ENCODE measurements around the gene NELFB.

The NELFB gene

DNA sequence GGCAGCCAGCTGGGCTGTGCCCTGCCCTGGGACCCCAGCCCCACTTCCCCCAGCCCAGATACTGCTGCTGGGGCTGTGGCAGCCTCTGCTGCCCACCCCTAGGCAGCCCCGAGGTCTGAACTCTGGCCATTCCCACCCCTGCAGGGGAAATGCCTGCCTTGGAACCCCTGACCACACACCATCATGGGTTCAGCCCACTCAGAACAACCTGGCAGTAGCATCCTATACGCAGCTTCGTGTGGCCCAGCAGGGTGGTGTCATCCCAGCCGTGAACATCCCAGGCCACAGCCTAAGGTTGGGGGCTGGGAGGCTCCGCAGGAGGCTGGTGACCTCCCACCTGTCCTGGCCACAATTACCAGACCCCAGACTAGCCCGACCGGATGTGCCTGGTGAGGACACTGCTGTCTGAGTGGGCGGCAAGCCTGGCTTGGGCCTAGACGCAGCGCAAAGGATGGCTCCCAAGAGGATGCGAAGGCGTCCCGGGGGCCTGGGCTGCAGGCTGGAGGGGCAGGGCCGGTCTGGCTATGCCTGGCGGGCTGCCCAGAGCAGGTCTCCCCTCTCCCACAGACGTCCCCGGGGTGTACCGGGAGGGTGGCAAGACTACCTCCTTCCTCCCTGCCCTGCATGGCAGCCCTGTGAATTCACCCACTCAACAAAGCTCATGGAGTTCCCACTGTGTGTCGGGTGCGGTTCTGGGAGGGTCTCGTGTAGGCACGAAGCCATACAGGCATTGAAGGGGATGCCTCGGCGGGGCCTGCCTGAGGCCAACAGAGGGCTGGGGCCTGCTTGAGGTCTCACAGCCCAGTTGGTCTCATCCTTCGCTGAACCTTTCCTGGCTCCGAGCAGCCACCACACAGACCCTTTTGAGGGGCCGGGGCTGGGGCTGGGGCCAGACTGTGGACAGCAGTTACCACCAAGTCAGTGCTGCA, 25.9 kb upstream of the NELFB start:
- ATAC-seq = no peak
- TF ChIP-seq PPARA (CRISPR knock-in tag; IDR thresholded peaks at IDR 0.05; ENCODE audit: borderline replicate concordance) (no peak), ESRRG (CRISPR knock-in tag; IDR thresholded peaks at IDR 0.05) (no peak), TOX (CRISPR knock-in tag; IDR thresholded peaks at IDR 0.05; ENCODE audit: borderline replicate concordance) (no peak), GLIS3 (CRISPR knock-in tag; IDR thresholded peaks at IDR 0.05) (no peak), OSR1 (CRISPR knock-in tag; IDR thresholded peaks at IDR 0.05) (no peak), ZFP3 (CRISPR knock-in tag; IDR thresholded peaks at IDR 0.05) (no peak)
- TF ChIP-seq, protein P1, sequence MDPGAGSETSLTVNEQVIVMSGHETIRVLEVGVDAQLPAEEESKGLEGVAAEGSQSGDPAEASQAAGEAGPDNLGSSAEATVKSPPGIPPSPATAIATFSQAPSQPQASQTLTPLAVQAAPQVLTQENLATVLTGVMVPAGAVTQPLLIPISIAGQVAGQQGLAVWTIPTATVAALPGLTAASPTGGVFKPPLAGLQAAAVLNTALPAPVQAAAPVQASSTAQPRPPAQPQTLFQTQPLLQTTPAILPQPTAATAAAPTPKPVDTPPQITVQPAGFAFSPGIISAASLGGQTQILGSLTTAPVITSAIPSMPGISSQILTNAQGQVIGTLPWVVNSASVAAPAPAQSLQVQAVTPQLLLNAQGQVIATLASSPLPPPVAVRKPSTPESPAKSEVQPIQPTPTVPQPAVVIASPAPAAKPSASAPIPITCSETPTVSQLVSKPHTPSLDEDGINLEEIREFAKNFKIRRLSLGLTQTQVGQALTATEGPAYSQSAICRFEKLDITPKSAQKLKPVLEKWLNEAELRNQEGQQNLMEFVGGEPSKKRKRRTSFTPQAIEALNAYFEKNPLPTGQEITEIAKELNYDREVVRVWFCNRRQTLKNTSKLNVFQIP (CRISPR knock-in tag; IDR thresholded peaks at IDR 0.05; ENCODE audit: borderline replicate concordance, low read depth) = no peak

DNA sequence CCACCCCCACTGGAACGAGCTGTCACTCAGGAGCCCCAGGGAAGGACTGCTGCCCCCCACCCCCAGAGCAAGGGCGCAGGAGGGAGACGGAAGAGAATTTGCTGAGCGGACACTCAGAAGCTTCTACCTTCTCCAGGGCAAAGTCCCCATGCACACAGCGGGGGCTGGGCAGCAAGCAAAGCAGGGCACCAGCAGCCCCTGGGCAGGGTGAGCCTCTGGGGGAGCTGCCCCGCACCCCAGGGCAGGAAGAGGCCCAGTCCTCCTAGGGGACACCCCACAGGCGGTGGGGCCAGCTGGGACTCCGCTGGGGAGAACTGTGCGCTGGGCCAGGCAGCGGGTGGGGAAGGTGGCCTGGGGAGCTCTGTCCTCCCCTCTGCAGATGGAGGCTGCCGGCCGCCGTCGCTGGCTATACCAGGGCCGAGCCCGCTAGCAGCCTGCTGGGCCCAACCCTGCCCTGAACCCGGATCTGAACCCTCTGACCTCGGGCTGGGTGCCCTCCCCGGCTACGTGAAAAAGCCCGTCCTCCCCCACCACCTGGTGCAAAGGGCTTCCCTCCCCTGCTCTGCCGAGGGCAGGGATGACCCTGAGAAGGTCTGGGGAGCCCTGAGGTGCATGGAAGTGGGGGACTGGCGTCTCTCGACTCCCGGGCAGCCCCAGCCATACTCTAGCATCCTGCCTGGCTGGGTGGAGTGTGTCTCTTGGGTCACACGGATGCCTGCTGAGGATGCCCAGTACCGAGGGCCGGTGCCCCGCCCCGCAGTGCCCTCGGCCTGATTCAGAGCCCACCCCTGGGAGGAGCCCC, 25.0 kb upstream of the NELFB start:
- no peak for TF ChIP-seq TOX (CRISPR knock-in tag; IDR thresholded peaks at IDR 0.05; ENCODE audit: borderline replicate concordance)
- TF ChIP-seq ISL1 (CRISPR knock-in tag; IDR thresholded peaks at IDR 0.05) = no peak
- no peak for TF ChIP-seq ESRRG (CRISPR knock-in tag; IDR thresholded peaks at IDR 0.05)
- no peak for TF ChIP-seq TCF4 (CRISPR knock-in tag; IDR thresholded peaks at IDR 0.05; ENCODE audit: borderline replicate concordance)
- ATAC-seq = no peak

DNA sequence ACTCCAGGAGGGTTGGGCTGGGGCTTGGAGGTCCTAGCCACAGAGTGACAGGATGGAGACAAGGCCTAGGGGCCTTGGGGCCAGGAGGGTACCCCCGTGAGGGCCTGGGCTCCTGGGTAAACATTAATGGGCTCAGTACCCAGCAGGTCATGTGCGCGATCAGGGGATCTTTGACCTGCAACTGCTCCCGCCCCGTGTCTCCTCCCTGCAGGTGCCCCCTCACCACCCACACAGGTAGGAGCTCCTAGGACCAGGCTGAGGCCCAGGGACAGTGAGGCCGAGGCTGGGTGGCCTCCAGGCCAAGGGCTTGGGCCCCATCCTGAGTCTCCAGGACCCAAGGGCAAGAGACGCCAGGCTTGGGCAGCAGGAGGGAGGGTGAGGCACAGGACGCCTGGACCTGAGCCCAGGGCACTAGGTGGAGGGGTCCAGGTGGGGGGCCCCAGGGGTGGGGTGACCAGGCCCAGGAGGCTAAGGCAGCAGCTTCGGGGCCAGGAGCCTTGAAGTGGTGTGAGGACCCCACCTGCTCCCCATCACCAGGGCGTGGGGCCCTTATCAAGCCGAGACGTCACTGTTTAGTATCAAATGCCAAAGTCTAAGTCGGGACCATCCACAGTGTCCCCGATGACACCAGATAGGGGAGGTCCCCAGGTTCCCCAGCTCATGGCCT, 24.3 kb upstream of the NELFB start, which contains the start of gene SLC34A3:
Gene SLC34A3 (plus strand): TSS at position 197 of the 667 bp plus-strand sequence. CDS start 802 bp downstream, outside the sequence.
- ATAC-seq = no peak

More for the DNA sequence above, 24.3 kb upstream of the NELFB start, which contains the start of gene SLC34A3:
- TF ChIP-seq ZNF70 (CRISPR knock-in tag; IDR thresholded peaks at IDR 0.05) = no peak
- TF ChIP-seq, protein P1 (CRISPR knock-in tag; IDR thresholded peaks at IDR 0.05; ENCODE audit: borderline replicate concordance, low read depth) = no peak
- TF ChIP-seq, protein P2, sequence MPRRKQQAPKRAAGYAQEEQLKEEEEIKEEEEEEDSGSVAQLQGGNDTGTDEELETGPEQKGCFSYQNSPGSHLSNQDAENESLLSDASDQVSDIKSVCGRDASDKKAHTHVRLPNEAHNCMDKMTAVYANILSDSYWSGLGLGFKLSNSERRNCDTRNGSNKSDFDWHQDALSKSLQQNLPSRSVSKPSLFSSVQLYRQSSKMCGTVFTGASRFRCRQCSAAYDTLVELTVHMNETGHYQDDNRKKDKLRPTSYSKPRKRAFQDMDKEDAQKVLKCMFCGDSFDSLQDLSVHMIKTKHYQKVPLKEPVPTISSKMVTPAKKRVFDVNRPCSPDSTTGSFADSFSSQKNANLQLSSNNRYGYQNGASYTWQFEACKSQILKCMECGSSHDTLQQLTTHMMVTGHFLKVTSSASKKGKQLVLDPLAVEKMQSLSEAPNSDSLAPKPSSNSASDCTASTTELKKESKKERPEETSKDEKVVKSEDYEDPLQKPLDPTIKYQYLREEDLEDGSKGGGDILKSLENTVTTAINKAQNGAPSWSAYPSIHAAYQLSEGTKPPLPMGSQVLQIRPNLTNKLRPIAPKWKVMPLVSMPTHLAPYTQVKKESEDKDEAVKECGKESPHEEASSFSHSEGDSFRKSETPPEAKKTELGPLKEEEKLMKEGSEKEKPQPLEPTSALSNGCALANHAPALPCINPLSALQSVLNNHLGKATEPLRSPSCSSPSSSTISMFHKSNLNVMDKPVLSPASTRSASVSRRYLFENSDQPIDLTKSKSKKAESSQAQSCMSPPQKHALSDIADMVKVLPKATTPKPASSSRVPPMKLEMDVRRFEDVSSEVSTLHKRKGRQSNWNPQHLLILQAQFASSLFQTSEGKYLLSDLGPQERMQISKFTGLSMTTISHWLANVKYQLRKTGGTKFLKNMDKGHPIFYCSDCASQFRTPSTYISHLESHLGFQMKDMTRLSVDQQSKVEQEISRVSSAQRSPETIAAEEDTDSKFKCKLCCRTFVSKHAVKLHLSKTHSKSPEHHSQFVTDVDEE (CRISPR knock-in tag; IDR thresholded peaks at IDR 0.05) = no peak
- no peak for TF ChIP-seq TOX (CRISPR knock-in tag; IDR thresholded peaks at IDR 0.05; ENCODE audit: borderline replicate concordance)
- no peak for TF ChIP-seq ARNTL (CRISPR knock-in tag; IDR thresholded peaks at IDR 0.05; ENCODE audit: borderline replicate concordance, low read depth)
- TF ChIP-seq ZNF565 (CRISPR knock-in tag; conservative IDR thresholded peaks at IDR 0.05; ENCODE audit: low read depth) = no peak
- no peak for TF ChIP-seq SNAI2 (CRISPR knock-in tag; IDR thresholded peaks at IDR 0.05)
- no peak for TF ChIP-seq ZFP3 (CRISPR knock-in tag; IDR thresholded peaks at IDR 0.05)
- TF ChIP-seq PPARA (CRISPR knock-in tag; IDR thresholded peaks at IDR 0.05; ENCODE audit: borderline replicate concordance) = no peak
- TF ChIP-seq OSR1 (CRISPR knock-in tag; IDR thresholded peaks at IDR 0.05) = no peak
- no peak for TF ChIP-seq ZC3H10 (CRISPR knock-in tag; IDR thresholded peaks at IDR 0.05)
- TF ChIP-seq RARB (CRISPR knock-in tag; IDR thresholded peaks at IDR 0.05) = no peak
- TF ChIP-seq CSDC2 (CRISPR knock-in tag; IDR thresholded peaks at IDR 0.05) = no peak
- TF ChIP-seq ZNF8 (CRISPR knock-in tag; IDR thresholded peaks at IDR 0.05) = no peak
- no peak for TF ChIP-seq ISL1 (CRISPR knock-in tag; IDR thresholded peaks at IDR 0.05)
- TF ChIP-seq GLIS3 (CRISPR knock-in tag; IDR thresholded peaks at IDR 0.05) = no peak
- TF ChIP-seq BACH2 (CRISPR knock-in tag; IDR thresholded peaks at IDR 0.05; ENCODE audit: borderline replicate concordance) = no peak
